ENCODE results near the gene CDC42BPB. TPM values are rescaled to one million over a fixed set of nuclear protein-coding genes. Genes with fewer than 3 reads are reported as not detected.

CDC42BPB gene
- polyA plus RNA-seq, 1 donor (not counting 4 experiments of a cell fraction or from before 2014, with no cell fraction given): 41.3 TPM

DNA sequence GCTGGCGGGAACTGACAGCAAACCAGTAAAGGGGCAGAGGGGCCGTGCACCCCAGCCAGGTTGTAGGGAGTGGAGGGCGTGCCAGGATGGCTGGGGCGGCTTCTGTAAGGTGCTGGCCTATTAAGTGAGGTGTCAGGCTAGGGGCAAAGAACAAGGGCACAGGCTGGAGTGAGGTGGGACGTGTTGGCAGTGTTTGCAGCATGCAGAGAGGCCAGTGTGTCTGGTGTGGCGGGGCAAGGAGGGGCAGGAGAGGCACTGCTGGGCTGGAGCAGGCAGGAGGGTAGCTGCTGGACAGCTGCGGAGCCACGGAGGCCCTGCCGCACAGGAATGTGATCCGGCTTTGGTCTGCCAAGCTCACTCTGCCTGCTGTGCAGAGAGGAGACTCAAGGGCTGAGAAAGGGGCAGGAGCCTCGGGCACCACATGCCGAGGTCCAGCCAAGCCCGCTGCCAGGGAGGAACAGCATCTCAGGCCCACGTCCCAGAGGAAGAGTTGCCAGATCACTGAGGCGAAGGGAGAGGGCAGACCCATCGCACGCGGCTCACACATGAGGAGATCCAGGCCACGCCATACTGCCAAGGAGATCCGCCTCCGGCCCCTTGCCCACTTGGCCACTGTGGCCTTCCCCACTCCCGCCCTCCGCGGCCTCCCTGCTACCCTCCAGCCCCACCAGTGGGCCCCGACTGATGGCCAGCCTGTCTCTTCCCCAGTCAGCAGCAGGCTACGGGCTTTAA, 88.1 kb downstream of the CDC42BPB start:
- Histone ChIP-seq H3K79me2 (ENCODE audit: control insufficient read depth, insufficient read depth, low read length) (no peaks in the 10 kb centered on the region), H3K4me3 (ENCODE audit: control insufficient read depth in 2 of 3, extremely low read depth in 1 of 3, insufficient read depth in 2 of 3, low read depth in 1 of 3, low read length in 3 of 3) (no peak overlapping the region), H3K9me1 (ENCODE audit: control insufficient read depth, extremely low read depth, insufficient read depth, low read length) (no peaks in the 10 kb centered on the region), H4K20me1 (ENCODE audit: control insufficient read depth, extremely low read depth, insufficient read depth, low read length) (no peaks in the 10 kb centered on the region), H3K36me3 (ENCODE audit: control insufficient read depth in 2 of 2, extremely low read depth in 1 of 2, insufficient read depth in 2 of 2, low read length in 2 of 2) (peaks cover 44 to 56% of the 10 kb centered on the region in 2 experiments), H3K4me1 (ENCODE audit: control insufficient read depth, extremely low read depth, insufficient read depth, low read length) (no peaks in the 10 kb centered on the region), H2AFZ (ENCODE audit: control insufficient read depth, low read length) (no peak overlapping the region), H3K9me3 (ENCODE audit: control insufficient read depth, low read depth, low read length) (no peaks in the 10 kb centered on the region), H3K27me3 (ENCODE audit: control insufficient read depth, extremely low read depth, insufficient read depth, low read length) (no peaks in the 10 kb centered on the region), H3K4me2 (ENCODE audit: control insufficient read depth, extremely low read depth, insufficient read depth, low read depth, low read length) (no peak overlapping the region), H3K27ac (ENCODE audit: control insufficient read depth, insufficient read depth, low read length) (no peak overlapping the region), H3K9ac (ENCODE audit: control insufficient read depth, extremely low read depth, insufficient read depth, low read length) (no peak overlapping the region)
- dilution Hi-C loops (cut with MboI; ENCODE audit: extremely low pct_ligation_motif_present, low sequenced_read_pairs): no loop called here
- no peak for TF ChIP-seq EZH2 (IDR thresholded peaks at IDR 0.05; ENCODE audit: low read length)
- TF ChIP-seq, protein P1, sequence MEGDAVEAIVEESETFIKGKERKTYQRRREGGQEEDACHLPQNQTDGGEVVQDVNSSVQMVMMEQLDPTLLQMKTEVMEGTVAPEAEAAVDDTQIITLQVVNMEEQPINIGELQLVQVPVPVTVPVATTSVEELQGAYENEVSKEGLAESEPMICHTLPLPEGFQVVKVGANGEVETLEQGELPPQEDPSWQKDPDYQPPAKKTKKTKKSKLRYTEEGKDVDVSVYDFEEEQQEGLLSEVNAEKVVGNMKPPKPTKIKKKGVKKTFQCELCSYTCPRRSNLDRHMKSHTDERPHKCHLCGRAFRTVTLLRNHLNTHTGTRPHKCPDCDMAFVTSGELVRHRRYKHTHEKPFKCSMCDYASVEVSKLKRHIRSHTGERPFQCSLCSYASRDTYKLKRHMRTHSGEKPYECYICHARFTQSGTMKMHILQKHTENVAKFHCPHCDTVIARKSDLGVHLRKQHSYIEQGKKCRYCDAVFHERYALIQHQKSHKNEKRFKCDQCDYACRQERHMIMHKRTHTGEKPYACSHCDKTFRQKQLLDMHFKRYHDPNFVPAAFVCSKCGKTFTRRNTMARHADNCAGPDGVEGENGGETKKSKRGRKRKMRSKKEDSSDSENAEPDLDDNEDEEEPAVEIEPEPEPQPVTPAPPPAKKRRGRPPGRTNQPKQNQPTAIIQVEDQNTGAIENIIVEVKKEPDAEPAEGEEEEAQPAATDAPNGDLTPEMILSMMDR (optimal IDR thresholded peaks at IDR 0.05 in 1 of 3, IDR thresholded peaks at IDR 0.05 in 1 of 3, conservative IDR thresholded peaks at IDR 0.05 in 1 of 3; ENCODE audit: extremely low read depth in 1 of 3, insufficient read depth in 2 of 3, low read length in 3 of 3): no peak
- FAIRE-seq: no peak
- no peak for DNase-seq (ENCODE audit: low read depth, low spot score)

DNA sequence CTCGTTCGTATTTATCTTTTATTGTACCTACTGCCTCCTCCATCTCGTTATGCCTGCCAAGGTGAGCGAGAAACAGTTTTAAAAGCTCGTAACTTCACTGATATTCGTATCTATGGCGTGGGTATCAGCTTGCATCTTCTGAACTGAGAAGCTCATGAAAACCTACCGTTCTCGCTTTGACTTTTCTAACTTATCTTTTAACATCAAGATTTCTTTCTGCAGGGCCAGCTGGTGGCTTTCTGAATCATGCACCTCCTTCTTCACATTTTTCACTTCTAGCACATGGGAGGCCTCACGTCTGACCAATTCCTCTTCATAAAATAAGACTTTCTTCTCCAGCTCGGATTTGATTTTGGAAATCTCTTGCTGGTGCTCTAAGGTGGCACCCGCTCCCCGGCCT, 89.0 kb downstream of the CDC42BPB start:
- H3K36me3 ChIP-seq (ENCODE audit: control insufficient read depth in 2 of 2, extremely low read depth in 1 of 2, insufficient read depth in 2 of 2, low read length in 2 of 2): peaks cover 47 to 62% of the 10 kb centered on the region in 2 experiments
- FAIRE-seq: no peak
- H3K9me3 ChIP-seq (ENCODE audit: control insufficient read depth, low read depth, low read length): no peaks in the 10 kb centered on the region
- no peaks in the 10 kb centered on the region for H3K4me1 ChIP-seq (ENCODE audit: control insufficient read depth, extremely low read depth, insufficient read depth, low read length)
- TF ChIP-seq EZH2 (IDR thresholded peaks at IDR 0.05; ENCODE audit: low read length): no peak
- TF ChIP-seq, protein P1 (optimal IDR thresholded peaks at IDR 0.05 in 1 of 3, IDR thresholded peaks at IDR 0.05 in 1 of 3, conservative IDR thresholded peaks at IDR 0.05 in 1 of 3; ENCODE audit: extremely low read depth in 1 of 3, insufficient read depth in 2 of 3, low read length in 3 of 3): no peak
- H3K9ac ChIP-seq (ENCODE audit: control insufficient read depth, extremely low read depth, insufficient read depth, low read length): no peak overlapping the region
- H3K4me2 ChIP-seq (ENCODE audit: control insufficient read depth, extremely low read depth, insufficient read depth, low read depth, low read length): no peak overlapping the region
- H3K27me3 ChIP-seq (ENCODE audit: control insufficient read depth, extremely low read depth, insufficient read depth, low read length): no peaks in the 10 kb centered on the region
- H4K20me1 ChIP-seq (ENCODE audit: control insufficient read depth, extremely low read depth, insufficient read depth, low read length): no peaks in the 10 kb centered on the region
- no peak overlapping the region for H3K4me3 ChIP-seq (ENCODE audit: control insufficient read depth in 2 of 3, extremely low read depth in 1 of 3, insufficient read depth in 2 of 3, low read depth in 1 of 3, low read length in 3 of 3)
- no peak overlapping the region for H2AFZ ChIP-seq (ENCODE audit: control insufficient read depth, low read length)
- no peak for DNase-seq (ENCODE audit: low read depth, low spot score)
- no peaks in the 10 kb centered on the region for H3K9me1 ChIP-seq (ENCODE audit: control insufficient read depth, extremely low read depth, insufficient read depth, low read length)
- H3K27ac ChIP-seq (ENCODE audit: control insufficient read depth, insufficient read depth, low read length): no peak overlapping the region
- H3K79me2 ChIP-seq (ENCODE audit: control insufficient read depth, insufficient read depth, low read length): no peaks in the 10 kb centered on the region
- dilution Hi-C loops (cut with MboI; ENCODE audit: extremely low pct_ligation_motif_present, low sequenced_read_pairs): no loop called here
